Measurements from ENCODE around the gene NPR2.

GRCh38 chr9:35755071-35755470 lies 36.3 kb upstream of the NPR2 start:
- TF ChIP-seq CTCF (conservative IDR thresholded peaks at IDR 0.05; ENCODE audit: low read length) (no peak), EZH2phosphoT487 (IDR thresholded peaks at IDR 0.05; ENCODE audit: borderline replicate concordance, low read depth, low read length) (no peak)
